NCI-H526 treated with DMSO at 0.1 percent for 48 hours (cell line): ENCODE data around the gene UVSSA.
A peak's percentile ranks its signal among the peaks of the same experiment; 100 is the strongest.

Source experiments
- DNase-seq: peaks from one replicate; lab custom pipeline; 2025; lab: John Stamatoyannopoulos, UW

UVSSA gene

DNA sequence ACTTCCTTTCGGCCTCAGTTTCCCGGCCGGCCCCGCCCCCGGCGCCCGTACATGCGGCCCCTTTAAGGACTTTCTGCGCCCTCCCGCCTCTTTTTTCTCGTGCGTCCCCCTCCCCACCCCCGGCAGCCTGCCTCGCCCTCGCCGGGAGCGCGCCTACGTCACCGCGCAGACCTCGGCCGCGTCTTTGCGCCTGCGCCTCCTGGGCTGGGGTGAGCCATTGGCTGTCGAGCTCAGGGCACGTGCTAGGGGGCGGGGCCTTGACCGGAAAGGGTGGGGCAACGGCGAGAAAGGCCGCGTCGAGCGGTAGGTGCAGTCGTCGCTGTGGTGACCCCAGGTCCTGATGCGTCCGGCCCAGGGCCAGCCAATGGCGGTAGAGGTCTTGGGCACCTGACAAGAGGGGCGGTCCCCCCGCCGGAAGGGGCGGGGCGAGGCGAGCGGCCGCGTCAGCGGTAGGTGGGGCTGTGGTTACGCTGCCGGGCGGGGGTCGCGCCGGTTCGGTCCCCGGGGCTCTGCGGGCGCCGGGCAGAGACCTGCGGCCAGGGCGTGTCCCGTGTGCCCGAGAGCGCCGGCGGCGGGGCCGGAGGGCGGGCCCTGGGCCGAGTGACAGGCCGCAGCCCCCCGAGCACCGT lies at the start of gene UVSSA:
UVSSA (plus strand) TSS at position 428 of the 629 bp plus-strand sequence. CDS start 884 bp downstream, outside the sequence.
- peak; percentile 98 for DNase-seq

DNA sequence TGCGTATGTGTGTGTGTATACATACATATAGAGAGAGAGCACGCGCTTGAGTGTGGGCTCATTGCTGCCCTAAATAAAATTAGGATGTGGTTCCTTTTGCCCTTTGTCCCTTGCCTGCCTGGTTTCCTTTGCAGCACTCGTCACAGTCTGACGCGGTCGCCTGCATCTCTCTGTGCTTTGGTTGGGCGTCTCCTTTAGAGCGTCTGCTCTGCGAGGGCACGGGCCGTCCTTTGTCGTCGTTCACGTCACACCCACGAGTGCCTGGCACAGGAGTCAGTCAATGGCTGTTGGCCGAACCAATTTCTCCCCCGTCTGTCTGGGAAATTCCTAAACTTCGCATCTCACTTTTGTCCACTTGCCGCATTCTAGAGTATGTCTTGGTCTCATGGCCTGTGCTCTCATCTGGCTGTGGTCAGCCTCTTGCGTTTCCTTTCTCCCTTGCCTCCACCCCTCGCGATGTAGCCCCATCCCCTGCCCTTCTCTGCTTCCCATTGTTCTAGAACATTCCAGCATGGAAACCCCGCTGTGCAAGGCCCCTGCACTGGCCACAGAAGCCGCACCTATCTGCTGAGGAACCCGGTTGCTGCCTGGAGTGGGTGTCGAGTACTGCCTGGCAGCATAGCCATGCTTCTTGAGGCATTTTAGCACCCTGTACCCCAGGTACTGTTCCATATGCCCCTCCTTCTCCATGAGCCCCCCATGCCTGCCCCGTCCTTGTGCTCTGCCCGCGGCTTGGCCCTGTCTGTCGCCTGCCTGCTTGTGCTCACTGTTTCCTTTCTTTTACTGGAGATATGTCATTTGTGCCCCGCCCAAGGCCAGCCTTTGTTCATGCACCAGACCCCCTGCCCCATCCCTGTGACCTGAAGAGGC lies 49.3 kb upstream of the UVSSA start:
- DNase-seq, result no peak

- no peak for DNase-seq
These were observed 48.5 kb upstream of the UVSSA start for GRCh38 chr4:1298461-1298860.

DNA sequence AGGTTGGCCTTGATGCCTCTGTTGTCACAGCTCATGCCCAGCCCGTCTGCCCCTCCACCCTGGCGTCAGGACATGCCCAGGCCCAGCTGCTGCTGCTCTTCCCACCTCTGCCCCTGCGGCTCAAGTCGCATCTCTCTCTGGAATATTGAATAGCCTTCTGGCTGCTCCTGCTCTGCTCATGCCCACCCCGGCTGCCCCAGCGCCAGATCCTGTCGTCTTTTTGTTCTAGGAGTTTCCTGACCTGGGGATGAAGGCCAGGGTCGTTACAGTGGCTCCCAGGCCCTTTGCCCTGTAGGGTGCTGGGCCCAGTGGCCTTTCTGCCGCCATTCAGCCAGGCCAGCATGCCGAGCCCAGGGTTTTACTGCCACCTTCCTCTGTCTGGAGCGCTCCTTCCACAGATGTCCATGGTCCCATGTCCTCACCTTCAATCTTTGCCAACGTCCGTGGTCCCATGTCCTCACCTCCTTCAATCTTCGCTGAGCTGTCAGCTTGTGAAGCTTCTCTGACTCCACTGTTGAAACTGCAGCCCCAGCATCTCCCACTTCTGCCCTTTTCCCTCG lies 47.6 kb upstream of the UVSSA start:
- DNase-seq, result no peak

- no peak for DNase-seq
These were observed 46.2 kb upstream of the UVSSA start for GRCh38 chr4:1300466-1301455.

DNA sequence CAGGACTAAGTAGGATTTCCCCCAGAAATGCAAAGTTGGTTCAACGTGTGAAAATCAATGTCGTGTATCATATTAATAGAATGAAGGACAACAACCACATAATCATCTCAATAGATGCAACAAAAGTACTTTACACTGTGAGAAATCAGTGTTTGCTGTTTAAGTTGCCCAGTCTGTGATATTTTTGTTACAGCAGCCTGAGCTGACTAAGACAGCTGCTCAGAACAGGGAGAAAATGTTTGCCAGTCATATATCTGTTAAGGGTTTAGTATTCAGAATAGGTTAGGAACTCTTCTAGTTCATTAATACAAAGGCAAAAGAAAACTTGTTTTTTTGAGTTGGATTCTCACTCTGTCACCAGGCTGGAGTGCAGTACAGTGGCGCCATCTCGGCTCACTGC lies 44.8 kb upstream of the UVSSA start:
- DNase-seq, result no peak

GRCh38 chr4:1305261-1305711 lies 41.7 kb upstream of the UVSSA start:
- DNase-seq, result no peak

DNA sequence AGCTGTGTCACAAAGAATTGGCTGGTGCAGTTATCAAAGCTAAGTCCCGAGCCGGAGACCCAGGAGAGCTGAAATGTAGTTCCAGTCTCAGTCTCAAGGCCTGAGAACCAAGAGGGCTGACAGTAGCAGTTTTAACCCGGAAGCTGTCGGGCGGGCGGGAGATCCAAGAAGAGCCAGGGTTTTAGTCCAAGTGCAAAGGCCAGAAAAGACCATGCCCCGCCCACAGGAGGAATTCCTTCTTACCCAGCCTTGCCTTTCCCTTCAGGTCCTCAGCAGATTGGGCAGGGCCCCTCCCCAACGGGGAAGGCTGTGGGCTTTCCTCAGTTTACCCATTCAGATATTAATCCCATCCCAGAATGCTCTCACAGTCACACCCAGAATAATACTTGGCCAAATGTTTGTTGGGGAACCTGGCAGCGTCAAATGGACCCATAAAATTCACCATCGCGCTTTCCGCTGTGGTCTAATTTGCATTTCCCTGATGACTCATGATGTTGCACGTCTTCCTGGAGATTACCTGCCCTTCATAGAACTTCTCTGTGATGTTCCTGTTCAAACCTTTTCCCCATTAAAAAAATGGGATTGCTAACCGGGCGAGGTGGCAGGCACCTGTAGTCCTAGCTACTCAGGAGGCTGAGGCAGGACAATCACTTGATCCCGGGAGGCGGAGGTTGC lies 41.1 kb upstream of the UVSSA start:
- DNase-seq, result no peak

- no peak for DNase-seq
These were observed 38.9 kb upstream of the UVSSA start for GRCh38 chr4:1307951-1308735.

- no peak for DNase-seq
These were observed 37.6 kb upstream of the UVSSA start for GRCh38 chr4:1309261-1310010.

DNA sequence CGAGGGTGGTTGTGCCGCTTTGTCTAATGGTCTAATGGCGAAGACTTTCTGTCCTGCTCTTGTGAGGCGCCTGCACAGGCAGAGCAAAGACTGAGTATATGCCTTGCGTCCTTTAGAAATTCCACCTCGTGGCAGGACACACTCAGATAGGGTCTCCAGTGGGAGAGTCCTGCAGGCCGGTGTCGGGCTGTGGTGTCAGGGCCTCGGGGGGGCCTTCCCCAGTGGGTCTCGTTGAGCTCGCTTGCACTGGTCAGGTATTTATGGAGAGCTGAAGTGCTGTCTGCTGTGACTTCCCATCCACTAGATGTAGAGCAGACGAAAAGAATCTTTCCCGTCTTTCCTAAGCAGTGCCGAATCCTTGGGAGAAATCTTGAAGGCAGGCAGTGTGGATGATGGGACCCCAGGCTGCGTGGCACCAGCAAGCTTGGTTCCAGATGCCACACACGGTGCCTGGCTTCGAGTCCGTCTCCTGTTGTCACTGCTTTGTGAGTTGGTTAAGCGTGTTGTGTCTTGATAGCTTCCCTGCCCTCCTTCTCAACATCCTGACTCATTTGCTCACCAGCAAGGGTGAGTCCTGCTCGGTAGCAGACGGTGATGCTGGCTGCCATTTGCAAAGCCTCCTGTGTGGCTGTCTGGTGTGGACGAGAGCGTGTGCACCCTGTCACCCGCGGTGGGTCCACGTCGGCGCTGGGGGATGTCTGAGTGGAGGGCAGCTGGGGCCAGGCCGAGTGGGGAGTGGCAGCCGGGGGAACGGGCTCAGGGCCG lies 36.8 kb upstream of the UVSSA start:
- no peak for DNase-seq

DNA sequence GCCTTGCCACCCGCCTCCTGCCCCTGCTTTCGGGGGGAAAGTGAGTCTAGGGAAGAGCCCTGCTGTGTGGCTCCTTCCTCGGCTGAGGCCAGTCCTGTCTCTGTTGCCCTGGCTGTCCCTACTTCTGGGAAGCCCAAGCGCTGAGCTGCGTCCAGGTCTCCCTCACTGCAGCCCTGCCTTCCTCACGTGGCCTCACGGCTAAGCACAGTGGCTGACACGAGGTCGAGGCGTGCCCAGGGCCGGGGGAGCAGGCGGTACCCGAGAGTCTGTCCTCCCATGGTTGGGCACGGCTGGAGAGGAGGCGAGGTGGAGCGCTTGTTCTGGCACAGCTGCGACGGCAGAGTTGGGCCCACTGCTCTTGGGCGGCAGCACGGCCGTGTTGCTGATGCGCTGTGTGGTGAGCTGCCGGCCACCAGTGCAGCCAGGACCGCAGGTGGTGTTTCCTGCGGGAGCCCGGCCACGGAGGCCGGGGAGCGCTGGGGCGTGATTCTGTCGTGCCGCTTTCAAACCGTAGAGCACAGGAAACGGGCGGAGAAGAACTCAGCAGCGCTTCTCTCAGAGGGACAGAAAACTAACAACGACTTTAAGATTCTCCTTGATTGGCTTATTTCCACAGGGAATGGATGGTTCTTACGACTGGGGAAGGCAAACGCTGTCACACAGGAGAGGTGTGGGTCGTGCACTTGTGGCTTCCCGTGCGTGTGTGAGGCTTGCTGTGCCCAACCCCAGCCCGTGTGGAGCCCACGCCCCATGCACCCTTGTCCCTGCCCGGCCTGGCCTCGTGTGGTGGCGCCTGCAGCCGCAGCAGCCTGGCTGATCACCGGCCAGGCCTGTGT lies 36.0 kb upstream of the UVSSA start:
- no peak for DNase-seq

DNA sequence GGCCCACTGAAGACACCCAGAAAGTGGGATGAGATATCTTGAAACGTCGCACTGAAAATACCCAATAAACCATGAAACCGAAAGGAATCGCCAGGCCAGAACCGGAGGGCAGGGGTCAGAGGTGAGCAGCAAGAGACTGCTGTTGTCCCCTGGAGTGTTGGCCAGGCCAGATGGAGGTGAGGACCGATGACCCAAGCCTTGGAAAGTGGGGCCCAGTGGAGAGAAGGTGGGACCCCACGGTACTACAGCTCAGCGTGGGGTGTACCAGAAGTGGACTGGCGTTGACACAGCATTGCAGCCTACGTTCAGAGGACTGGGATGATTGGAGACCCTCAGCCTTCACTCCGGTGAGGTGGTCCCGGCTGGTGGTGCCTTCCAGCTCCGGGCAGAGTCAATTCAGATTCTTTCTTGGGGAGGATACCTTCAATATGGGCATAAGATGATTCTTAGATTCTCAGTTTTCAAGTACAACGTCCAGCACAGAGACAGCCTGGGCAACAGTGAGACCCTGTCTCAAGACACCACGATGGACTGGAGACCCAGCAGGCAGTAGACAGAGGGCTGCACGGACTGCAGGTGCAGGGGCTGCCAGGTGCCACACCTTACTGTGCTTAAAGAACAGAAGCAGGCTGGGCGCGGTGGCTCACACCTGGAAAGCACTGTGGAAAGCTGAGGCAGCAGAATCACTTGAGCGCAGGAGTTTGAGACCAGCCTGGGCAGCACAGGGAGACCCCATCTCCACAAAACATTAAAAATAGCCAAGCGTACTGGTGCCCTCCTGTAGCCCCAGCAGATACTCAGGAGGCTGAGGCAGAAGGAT lies 34.0 kb upstream of the UVSSA start:
- DNase-seq, result no peak

DNA sequence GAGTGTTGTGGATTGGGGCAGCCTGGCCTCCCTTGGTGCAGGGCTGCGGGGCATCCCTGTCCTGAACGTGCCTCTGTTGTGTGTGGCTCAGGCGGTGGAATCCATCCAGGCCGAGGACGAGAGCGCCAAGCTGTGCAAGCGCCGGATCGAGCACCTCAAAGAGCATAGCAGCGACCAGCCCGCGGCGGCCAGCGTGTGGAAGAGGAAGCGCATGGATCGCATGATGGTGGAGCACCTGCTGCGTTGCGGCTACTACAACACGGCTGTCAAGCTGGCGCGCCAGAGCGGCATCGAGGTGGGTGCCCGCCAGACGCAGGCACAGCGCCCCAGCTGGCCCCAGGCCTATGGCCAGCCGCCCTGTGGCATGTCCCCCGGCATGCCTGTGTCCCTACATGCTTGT lies 31.7 kb upstream of the UVSSA start:
- DNase-seq, result no peak

DNA sequence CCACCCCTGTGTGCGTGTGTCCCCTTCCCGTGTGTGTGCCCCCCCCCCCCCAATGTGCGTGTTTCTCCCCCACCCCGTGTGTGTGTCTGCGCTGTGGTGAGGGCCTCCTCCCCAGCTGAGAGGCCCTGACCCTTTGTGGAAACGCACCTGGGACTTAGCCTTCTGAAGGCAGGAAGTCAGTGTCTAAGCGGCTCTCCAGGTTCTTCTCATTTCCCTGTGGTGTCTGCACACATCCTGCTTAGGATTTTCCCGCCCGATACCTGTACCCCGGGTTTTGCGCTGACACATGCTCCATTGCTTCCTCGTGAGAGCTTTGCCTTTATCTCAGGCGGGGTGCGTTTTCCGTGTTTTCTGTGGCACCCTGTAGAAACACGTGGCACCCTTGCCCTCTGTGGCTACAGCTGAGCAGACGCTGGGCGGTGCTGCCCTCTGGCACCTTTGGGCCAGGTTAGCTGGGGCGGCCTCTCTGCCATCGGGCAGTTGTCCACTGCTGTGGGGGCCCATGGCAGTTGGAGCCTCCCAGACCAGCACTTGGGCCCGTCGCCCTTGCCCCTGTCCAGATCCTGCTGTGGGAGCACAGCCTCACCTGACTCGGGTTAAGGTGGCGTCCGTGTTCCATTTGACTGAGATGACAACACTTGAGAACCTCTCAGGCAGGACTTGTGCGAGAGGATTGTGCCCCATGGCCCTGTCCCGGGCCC lies 31.0 kb upstream of the UVSSA start:
- DNase-seq, result no peak

DNA sequence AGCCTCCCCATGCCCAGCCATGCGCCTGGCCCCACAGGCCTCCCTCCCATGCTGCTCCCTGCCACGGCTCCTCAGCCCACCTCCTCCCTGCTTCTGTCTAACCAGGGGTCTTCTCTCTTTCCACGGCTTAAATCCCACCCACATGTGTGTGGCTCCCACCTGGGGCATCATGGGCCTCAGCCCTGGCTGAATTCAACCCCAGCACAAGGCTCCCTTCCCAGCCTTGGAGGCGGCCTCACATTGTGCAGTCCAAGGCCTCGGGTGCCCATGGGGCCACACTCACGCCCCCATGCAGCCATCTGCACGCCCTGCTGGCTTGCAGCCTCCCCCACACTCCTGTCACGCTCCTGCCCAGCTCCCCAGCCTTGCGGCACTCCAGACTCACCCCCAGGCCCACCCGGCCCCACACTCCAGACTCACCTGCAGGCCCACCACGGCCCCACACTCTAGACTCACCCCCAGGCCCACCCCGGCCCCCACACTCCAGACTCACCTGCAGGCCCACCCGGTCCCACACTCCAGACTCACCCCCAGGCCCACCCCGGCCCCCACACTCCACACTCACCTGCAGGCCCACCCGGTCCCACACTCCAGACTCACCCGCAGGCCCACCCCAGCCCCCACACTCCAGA lies 30.4 kb upstream of the UVSSA start:
- no peak for DNase-seq
